Suppressor macrophage treated with lipopolysaccharide for 1 hour (primary cell): Measurements from ENCODE around the gene BDP1.
"Not testable (repeated sequence)": the region's sequence is repeated elsewhere in the genome, so short reads cannot be mapped to it uniquely, and the experiment has no call there.

Source experiments
- DNase-seq, 3 donors: peaks; one replicate each; pipeline ENCODE4 v3.0.0-alpha.2; 2020 to 2022

BDP1 gene

GRCh38 chr5:71575588-71575987, 120.1 kb downstream of the BDP1 start:
- not testable (repeated sequence) for DNase-seq

GRCh38 chr5:71576241-71576640, 120.8 kb downstream of the BDP1 start:
- DNase-seq = no peak

GRCh38 chr5:71577839-71578238, 122.4 kb downstream of the BDP1 start:
- not testable (repeated sequence) for DNase-seq

GRCh38 chr5:71582945-71583584, 127.6 kb downstream of the BDP1 start:
- no peak for DNase-seq

GRCh38 chr5:71586052-71586940, 130.8 kb downstream of the BDP1 start:
- DNase-seq = peak in 2 of 3 donors; percentile 16 to 31

GRCh38 chr5:71586941-71587765, 131.7 kb downstream of the BDP1 start, which contains the start of gene MCCC2:
Gene MCCC2 (plus strand): TSS chr5:71587340. CDS start chr5:71587426, 86 bp downstream.
- peak; percentile 98 to 99 (median 99) for DNase-seq

- peak in 2 of 3 donors; percentile 6 to 37 for DNase-seq
Measured at GRCh38 chr5:71587766-71588532, 132.5 kb downstream of the BDP1 start.

GRCh38 chr5:71588533-71588885, 133.1 kb downstream of the BDP1 start:
- DNase-seq = no peak

- DNase-seq = no peak
Measured at GRCh38 chr5:71589903-71590302, 134.5 kb downstream of the BDP1 start.

- no peak for DNase-seq
Measured at GRCh38 chr5:71591100-71591499, 135.6 kb downstream of the BDP1 start.

GRCh38 chr5:71596169-71596568, 140.7 kb downstream of the BDP1 start:
- DNase-seq = no peak

GRCh38 chr5:71597001-71597400, 141.6 kb downstream of the BDP1 start:
- no peak for DNase-seq

GRCh38 chr5:71600783-71601182, 145.3 kb downstream of the BDP1 start:
- no peak for DNase-seq

- DNase-seq = peak; percentile 43 to 50 (median 45)
Measured at GRCh38 chr5:71601222-71602026, 146.0 kb downstream of the BDP1 start.

GRCh38 chr5:71609916-71610315, 154.5 kb downstream of the BDP1 start:
- not testable (repeated sequence) for DNase-seq

GRCh38 chr5:71615809-71616208, 160.4 kb downstream of the BDP1 start:
- DNase-seq = no peak
